Measurements from ENCODE around the gene POU2AF1. TPM values are rescaled to one million over a fixed set of nuclear protein-coding genes. Genes with fewer than 3 reads are reported as not detected.

Gene POU2AF1
- total and polyA plus RNA-seq, 2 of the 13 experiments (the other 11 are each of a cell fraction or from before 2014, with no cell fraction given) = 1.9 to 3.6 TPM

- TF ChIP-seq ZBTB10 (CRISPR knock-in tag; IDR thresholded peaks at IDR 0.05; ENCODE audit: borderline replicate concordance) (0 out of 2 replicates have a peak, but pooled peaks have one; percentile 42), ERF (CRISPR knock-in tag; IDR thresholded peaks at IDR 0.05) (peak; percentile 75), ZBTB42 (CRISPR knock-in tag; IDR thresholded peaks at IDR 0.05) (peak; percentile 31; the same call in 1 of the 2 replicates), HNRNPH1 (optimal IDR thresholded peaks at IDR 0.05; ENCODE audit: low read depth, low read length) (no peak), ZNF782 (CRISPR knock-in tag; IDR thresholded peaks at IDR 0.05; ENCODE audit: borderline replicate concordance) (0 out of 2 replicates have a peak, but pooled peaks have one; percentile 56), CREM (IDR thresholded peaks at IDR 0.05) (peak; percentile 26; the same call in 1 of the 2 replicates), CREM (CRISPR knock-in tag; IDR thresholded peaks at IDR 0.05) (no peak), U2AF1 (optimal IDR thresholded peaks at IDR 0.05; ENCODE audit: low read depth, low read length) (no peak), PLSCR1 (CRISPR knock-in tag; IDR thresholded peaks at IDR 0.05; ENCODE audit: borderline replicate concordance) (no peak), PAWR (CRISPR knock-in tag; IDR thresholded peaks at IDR 0.05; ENCODE audit: borderline replicate concordance) (no peak), ZNF18 (CRISPR knock-in tag; IDR thresholded peaks at IDR 0.05; ENCODE audit: insufficient replicate concordance) (peak; percentile 60), ZBTB37 (CRISPR knock-in tag; IDR thresholded peaks at IDR 0.05) (no peak), ZNF567 (CRISPR knock-in tag; IDR thresholded peaks at IDR 0.05; ENCODE audit: borderline replicate concordance) (no peak), ZFP91 (CRISPR knock-in tag; IDR thresholded peaks at IDR 0.05; ENCODE audit: borderline replicate concordance) (peak; percentile 85), ZBTB7B (CRISPR knock-in tag; IDR thresholded peaks at IDR 0.05) (peak; percentile 98), NFRKB (IDR thresholded peaks at IDR 0.05) (no peak), PAXIP1 (CRISPR knock-in tag; conservative IDR thresholded peaks at IDR 0.05) (peak; percentile 82), MIER2 (CRISPR knock-in tag; IDR thresholded peaks at IDR 0.05) (0 out of 2 replicates have a peak, but pooled peaks have one; percentile 33), ZNF3 (CRISPR knock-in tag; IDR thresholded peaks at IDR 0.05) (no peak)
These were observed 16.0 kb upstream of the POU2AF1 start (continued) for GRCh38 chr11:111395081-111395480.
